Endodermal cell (in vitro differentiated cells): Measurements from ENCODE around the gene ZNF580. TPM values are rescaled to one million over a fixed set of nuclear protein-coding genes. Genes with fewer than 3 reads are reported as not detected.

Source experiments
- DNase-seq: peaks from one replicate; pipeline ENCODE4 v3.0.0-alpha.2; 2017
- H3K27ac ChIP-seq: 2 replicates; pipeline ENCODE4 v1.5.1; 2013; ENCODE audit warnings: mild to moderate bottlenecking, low read depth, low read length, moderate library complexity
- H3K27me3 ChIP-seq: 2 replicates; pipeline ENCODE4 v1.6.1; 2013; ENCODE audit warnings: mild to moderate bottlenecking, low read length, moderate library complexity; ENCODE audit not compliant: insufficient read depth, control insufficient read depth, poor library complexity, severe bottlenecking
- H3K36me3 ChIP-seq: 2 replicates; pipeline ENCODE4 v1.7.0; 2013; ENCODE audit warnings: mild to moderate bottlenecking, low read length, moderate library complexity; ENCODE audit not compliant: control insufficient read depth, insufficient read depth
- H3K4me1 ChIP-seq: one replicate; pipeline ENCODE4 v1.7.0; 2013; ENCODE audit warnings: low read length; ENCODE audit not compliant: control insufficient read depth, insufficient read depth
- H3K4me3 ChIP-seq: 2 replicates; pipeline ENCODE4 v1.5.1; 2013; ENCODE audit warnings: mild to moderate bottlenecking, low read length, moderate library complexity
- H3K9ac ChIP-seq: 2 replicates; pipeline ENCODE4 v1.6.1; 2013; ENCODE audit warnings: mild to moderate bottlenecking, low read length, moderate library complexity; ENCODE audit not compliant: poor library complexity, severe bottlenecking; ENCODE audit errors: extremely low read depth
- H3K9me3 ChIP-seq: 2 replicates; pipeline ENCODE4 v1.6.1; 2013; ENCODE audit warnings: mild to moderate bottlenecking, low read length, moderate library complexity; ENCODE audit not compliant: control insufficient read depth
- H3K27ac Mint-ChIP-seq: 2 replicates; pipeline ENCODE4 v1.8.0; 2020; ENCODE audit warnings: mixed read lengths
- H3K27me3 Mint-ChIP-seq: 2 replicates; pipeline ENCODE4 v1.8.0; 2021; ENCODE audit warnings: mild to moderate bottlenecking, mixed read lengths; ENCODE audit not compliant: insufficient read depth
- H3K36me3 Mint-ChIP-seq: 2 replicates; pipeline ENCODE4 v1.8.0; 2020; ENCODE audit warnings: low read depth, mixed read lengths
- H3K4me1 Mint-ChIP-seq: 2 replicates; pipeline ENCODE4 v1.8.0; 2020; ENCODE audit warnings: mixed read lengths
- H3K4me3 Mint-ChIP-seq: 2 replicates; pipeline ENCODE4 v1.8.0; 2020; ENCODE audit warnings: mild to moderate bottlenecking, moderate library complexity, mixed read lengths
- H3K9me3 Mint-ChIP-seq: 2 replicates; pipeline ENCODE4 v1.8.0; 2020; ENCODE audit warnings: mild to moderate bottlenecking, mixed read lengths
- CTCF ChIP-seq: fragments of 200-600 bp; sonication (generic); conservative IDR thresholded peaks from 2 replicates; pipeline ENCODE4 v1.5.0; 2021; ENCODE audit warnings: antibody characterized with exemption, mild to moderate bottlenecking
- WGBS, 2 experiments: methylation state at CpG; one replicate each; pipeline versions ENCODE4 v1.1.5 to v1.1.7; 2013; ENCODE audit warnings: missing lambda C conversion rate in 2 of 2, mixed read lengths in 1 of 2; ENCODE audit not compliant: insufficient coverage in 1 of 2, insufficient read length in 1 of 2; 5-methylcytosine and 5-hydroxymethylcytosine counted together
- total RNA-seq, 2 donors: library from RNA; stranded (reverse); fragmentation: NEBNext Ultra II Directional in 1 of 2; extraction: Animal tissue kit (Norgen Biotek cat#: 25700) in 1 of 2; gene quantifications; 2 replicates in 1 of 2; 3 replicates in 1 of 2; pipeline ENCODE4 v1.2.1, GENCODE V29; 2021

The ZNF580 gene
- total RNA-seq, 2 donors from 2014 or later: 27.3 to 38.6 TPM

DNA sequence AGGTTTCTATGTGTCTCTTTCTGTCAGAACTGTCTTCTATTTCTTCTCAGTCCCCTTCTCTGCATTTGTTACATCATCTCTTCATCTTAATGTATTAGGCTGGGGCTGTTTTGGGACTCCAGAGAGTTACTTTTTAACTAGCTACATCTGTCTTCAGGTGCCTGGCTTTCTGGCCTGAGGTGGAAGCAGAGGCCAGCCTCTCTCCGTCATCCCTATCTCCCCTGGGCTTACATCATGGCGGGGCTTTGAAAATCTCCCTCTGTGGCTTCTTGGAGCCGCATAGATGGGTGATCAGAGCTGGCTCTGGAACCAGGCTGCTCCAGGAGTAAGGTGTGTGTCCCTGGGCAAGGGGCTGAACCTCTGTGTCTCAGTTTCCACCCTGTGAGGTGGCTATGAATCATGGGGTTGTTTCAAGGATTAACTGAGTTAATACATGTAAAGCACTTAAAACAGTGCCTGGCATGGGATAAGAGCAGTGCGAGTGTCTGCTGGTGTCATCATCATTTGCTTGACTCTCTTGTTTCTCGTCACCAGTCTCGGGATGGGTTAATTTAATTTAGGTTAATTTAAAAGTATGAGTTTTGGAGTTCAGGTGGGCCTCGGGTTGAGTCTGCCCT, 36.2 kb downstream of the ZNF580 start:
- H3K4me3 ChIP-seq: peak overlapping the region; percentile 88
- DNase-seq: no peak
- H3K27ac ChIP-seq: no peak overlapping the region
- Mint-ChIP-seq H3K36me3 (peaks cover 49% of the 10 kb centered on the region), H3K27ac (peak overlapping the region; percentile 77), H3K9me3 (no peaks in the 10 kb centered on the region), H3K27me3 (no peaks in the 10 kb centered on the region), H3K4me3 (peak overlapping the region; percentile 90), H3K4me1 (peaks cover 28% of the 10 kb centered on the region)
- no peaks in the 10 kb centered on the region for H3K9me3 ChIP-seq
- no peaks in the 10 kb centered on the region for H3K27me3 ChIP-seq
- peak overlapping the region; percentile 4 for H3K9ac ChIP-seq
- peaks cover 3% of the 10 kb centered on the region for H3K4me1 ChIP-seq
- TF ChIP-seq CTCF: no peak
- 93 to 96% methylated on average over 4 to 7 of the region's 7 CpGs for WGBS, 2 experiments
- H3K36me3 ChIP-seq: peaks cover 47% of the 10 kb centered on the region

GRCh38 chr19:55677572-55678028, 36.8 kb downstream of the ZNF580 start:
- DNase-seq: no peak
- H3K4me1 ChIP-seq: peaks cover 3% of the 10 kb centered on the region
- no peaks in the 10 kb centered on the region for H3K9me3 ChIP-seq
- Mint-ChIP-seq H3K9me3 (no peaks in the 10 kb centered on the region), H3K27me3 (no peaks in the 10 kb centered on the region), H3K4me3 (no peak overlapping the region), H3K27ac (peak overlapping the region; percentile 77), H3K4me1 (peaks cover 28% of the 10 kb centered on the region), H3K36me3 (peaks cover 48% of the 10 kb centered on the region)
- 82 to 90% methylated on average over 3 to 6 of the region's 6 CpGs for WGBS, 2 experiments
- peaks cover 45% of the 10 kb centered on the region for H3K36me3 ChIP-seq
- no peak for TF ChIP-seq CTCF
- no peak overlapping the region for H3K27ac ChIP-seq
- peak overlapping the region; percentile 4 for H3K9ac ChIP-seq
- H3K27me3 ChIP-seq: no peaks in the 10 kb centered on the region
- peak overlapping the region; percentile 88 for H3K4me3 ChIP-seq

GRCh38 chr19:55678121-55678671, 37.4 kb downstream of the ZNF580 start:
- H3K27me3 ChIP-seq: no peaks in the 10 kb centered on the region
- peak overlapping the region; percentile 88 for H3K4me3 ChIP-seq
- peaks cover 28% of the 10 kb centered on the region for H3K4me1 Mint-ChIP-seq
- no peak for TF ChIP-seq CTCF
- H3K9me3 ChIP-seq: no peaks in the 10 kb centered on the region
- H3K36me3 Mint-ChIP-seq: peaks cover 45% of the 10 kb centered on the region
- peaks cover 3% of the 10 kb centered on the region for H3K4me1 ChIP-seq
- H3K9ac ChIP-seq: peak overlapping the region; percentile 4
- no peak overlapping the region for H3K4me3 Mint-ChIP-seq
- no peak for DNase-seq
- H3K27ac ChIP-seq: no peak overlapping the region
- WGBS, 2 experiments: 96% methylated on average over 15 to 21 of the region's 21 CpGs
- no peaks in the 10 kb centered on the region for H3K27me3 Mint-ChIP-seq
- peak overlapping the region; percentile 77 for H3K27ac Mint-ChIP-seq
- H3K9me3 Mint-ChIP-seq: no peaks in the 10 kb centered on the region
- H3K36me3 ChIP-seq: peaks cover 43% of the 10 kb centered on the region
